ENCODE data around the gene GRID1.

- TF ChIP-seq POLR2A (IDR thresholded peaks at IDR 0.05): no peak
- TF ChIP-seq CTCF (IDR thresholded peaks at IDR 0.05 in 8 of 11, conservative IDR thresholded peaks at IDR 0.05 in 3 of 11): no peak
These were observed 131.9 kb downstream of the GRID1 start for GRCh38 chr10:86234541-86235270.
